Chondrocyte (in vitro differentiated cells): ENCODE results near the gene DGCR2. TPM values are rescaled to one million over a fixed set of nuclear protein-coding genes. Genes with fewer than 3 reads are reported as not detected.
A peak's percentile ranks its signal among the peaks of the same experiment; 100 is the strongest.
"Not testable (repeated sequence)": the region's sequence is repeated elsewhere in the genome, so short reads cannot be mapped to it uniquely, and the experiment has no call there.

ENCODE experiments used
- DNase-seq: peaks from one replicate; pipeline ENCODE4 v3.0.0; 2021; ENCODE audit warnings: mixed read lengths, low spot score
- H3K27ac Mint-ChIP-seq: one replicate; pipeline ENCODE4 v1.8.0; 2021; ENCODE audit warnings: mild to moderate bottlenecking, moderate library complexity, mixed read lengths; ENCODE audit not compliant: unreplicated experiment
- H3K27me3 Mint-ChIP-seq: 2 replicates; pipeline ENCODE4 v1.8.0; 2021; ENCODE audit warnings: low read depth, mixed read lengths
- H3K36me3 Mint-ChIP-seq: 2 replicates; pipeline ENCODE4 v1.8.0; 2021; ENCODE audit warnings: low read depth, mixed read lengths
- H3K4me1 Mint-ChIP-seq: 2 replicates; pipeline ENCODE4 v1.8.0; 2021; ENCODE audit warnings: low read depth, mild to moderate bottlenecking, mixed read lengths
- H3K4me3 Mint-ChIP-seq: one replicate; pipeline ENCODE4 v1.8.0; 2021; ENCODE audit warnings: mild to moderate bottlenecking, moderate library complexity, mixed read lengths; ENCODE audit not compliant: unreplicated experiment
- H3K9me3 Mint-ChIP-seq: 2 replicates; pipeline ENCODE4 v1.8.0; 2021; ENCODE audit warnings: low read depth, mixed read lengths
- CTCF ChIP-seq: fragments of 200-600 bp; sonication (generic); IDR thresholded peaks from 2 replicates; pipeline ENCODE4 v1.5.0; 2021; ENCODE audit warnings: antibody characterized with exemption, mild to moderate bottlenecking, moderate library complexity
- total RNA-seq: library from RNA; stranded (reverse); gene quantifications from 3 replicates; pipeline ENCODE4 v1.2.1, GENCODE V29; 2021

Gene DGCR2
- total RNA-seq, 1 donor from 2014 or later: 45.8 TPM

GRCh38 chr22:19055801-19056200 is 66.4 kb downstream of the DGCR2 start:
- H3K4me3 Mint-ChIP-seq: no peak overlapping the region
- H3K27ac Mint-ChIP-seq: no peak overlapping the region
- peaks cover 33% of the 10 kb centered on the region for H3K36me3 Mint-ChIP-seq
- H3K4me1 Mint-ChIP-seq: peaks cover 8% of the 10 kb centered on the region
- TF ChIP-seq CTCF: no peak
- no peaks in the 10 kb centered on the region for H3K27me3 Mint-ChIP-seq
- DNase-seq: no peak
- no peaks in the 10 kb centered on the region for H3K9me3 Mint-ChIP-seq

GRCh38 chr22:19052941-19053541 is 69.2 kb downstream of the DGCR2 start:
- Mint-ChIP-seq H3K36me3 (peaks cover 28% of the 10 kb centered on the region), H3K4me1 (no peaks in the 10 kb centered on the region)
- no peak for TF ChIP-seq CTCF

GRCh38 chr22:19051381-19052072 is 70.7 kb downstream of the DGCR2 start:
- Mint-ChIP-seq H3K4me1 (no peaks in the 10 kb centered on the region), H3K9me3 (no peaks in the 10 kb centered on the region), H3K4me3 (no peak overlapping the region), H3K27ac (no peak overlapping the region), H3K36me3 (peaks cover 29% of the 10 kb centered on the region), H3K27me3 (no peaks in the 10 kb centered on the region)
- no peak for TF ChIP-seq CTCF
- no peak for DNase-seq

More at GRCh38 chr22:19052941-19053541, 69.2 kb downstream of the DGCR2 start:
- Mint-ChIP-seq H3K27ac (no peak overlapping the region), H3K9me3 (no peaks in the 10 kb centered on the region), H3K4me3 (no peak overlapping the region), H3K27me3 (no peaks in the 10 kb centered on the region)
- DNase-seq: no peak

GRCh38 chr22:19050847-19051246 is 71.4 kb downstream of the DGCR2 start:
- DNase-seq, H3K9me3 Mint-ChIP-seq, H3K4me1 Mint-ChIP-seq, H3K4me3 Mint-ChIP-seq, H3K27ac Mint-ChIP-seq, H3K27me3 Mint-ChIP-seq: not testable (repeated sequence)
- peaks cover 29% of the 10 kb centered on the region for H3K36me3 Mint-ChIP-seq

GRCh38 chr22:19050117-19050516 is 72.1 kb downstream of the DGCR2 start:
- no peaks in the 10 kb centered on the region for H3K27me3 Mint-ChIP-seq
- no peak overlapping the region for H3K4me3 Mint-ChIP-seq
- no peaks in the 10 kb centered on the region for H3K4me1 Mint-ChIP-seq
- H3K9me3 Mint-ChIP-seq: no peaks in the 10 kb centered on the region
- no peak for DNase-seq
- no peak for TF ChIP-seq CTCF
- no peak overlapping the region for H3K27ac Mint-ChIP-seq
- peaks cover 33% of the 10 kb centered on the region for H3K36me3 Mint-ChIP-seq

- H3K4me1 Mint-ChIP-seq: no peaks in the 10 kb centered on the region
- no peak for TF ChIP-seq CTCF
- H3K27ac Mint-ChIP-seq: peak overlapping the region; percentile 36
- no peaks in the 10 kb centered on the region for H3K27me3 Mint-ChIP-seq
- no peak overlapping the region for H3K4me3 Mint-ChIP-seq
- H3K36me3 Mint-ChIP-seq: peaks cover 33% of the 10 kb centered on the region
- no peak for DNase-seq
- H3K9me3 Mint-ChIP-seq: no peaks in the 10 kb centered on the region
These were observed 73.7 kb downstream of the DGCR2 start for GRCh38 chr22:19048531-19048930.
